Osteoblast (primary cell): ENCODE measurements around the gene TEX53. TPM values are rescaled to one million over a fixed set of nuclear protein-coding genes. Genes with fewer than 3 reads are reported as not detected.

Experiments
- DNase-seq: peaks from one replicate; pipeline ENCODE4 v3.0.0; 2011; ENCODE audit warnings: low spot score, mixed read lengths; ENCODE audit not compliant: insufficient read length; ENCODE audit errors: missing footprints
- H2AFZ ChIP-seq: 2 replicates; pipeline ENCODE4 v1.6.0; 2011; ENCODE audit warnings: mild to moderate bottlenecking, low read length
- H3K27ac ChIP-seq: 2 replicates; pipeline ENCODE4 v1.5.1; 2011; ENCODE audit warnings: mild to moderate bottlenecking, low read depth, low read length, moderate library complexity
- H3K27me3 ChIP-seq: 2 replicates; pipeline ENCODE4 v1.6.0; 2012; ENCODE audit warnings: mild to moderate bottlenecking, control low read depth, inconsistent platforms, low read length, moderate library complexity; ENCODE audit not compliant: insufficient read depth
- H3K36me3 ChIP-seq: 2 replicates; pipeline ENCODE4 v1.5.1; 2011; ENCODE audit warnings: mild to moderate bottlenecking, low read length, control low read depth, moderate library complexity; ENCODE audit not compliant: insufficient read depth
- H3K4me1 ChIP-seq: 2 replicates; pipeline ENCODE4 v1.5.1; 2011; ENCODE audit warnings: mild to moderate bottlenecking, low read length, control low read depth, moderate library complexity; ENCODE audit not compliant: insufficient read depth
- H3K4me2 ChIP-seq: 2 replicates; pipeline ENCODE4 v1.6.0; 2011; ENCODE audit warnings: mild to moderate bottlenecking, low read length; ENCODE audit not compliant: insufficient read depth
- H3K4me3 ChIP-seq: fragments of 200-600 bp; sonication (generic); 3 replicates; pipeline ENCODE4 v1.5.1; 2012; ENCODE audit warnings: mild to moderate bottlenecking, low read length, inconsistent platforms; ENCODE audit not compliant: insufficient read depth
- H3K79me2 ChIP-seq: 2 replicates; pipeline ENCODE4 v1.6.0; 2012; ENCODE audit warnings: mild to moderate bottlenecking, low read length, control low read depth, inconsistent platforms; ENCODE audit not compliant: insufficient read depth
- H3K9me3 ChIP-seq: 2 replicates; pipeline ENCODE4 v1.5.1; 2011; ENCODE audit warnings: low read depth, low read length, control low read depth
- H4K20me1 ChIP-seq: 2 replicates; pipeline ENCODE4 v1.6.0; 2012; ENCODE audit warnings: mild to moderate bottlenecking, low read length, control low read depth; ENCODE audit not compliant: insufficient read depth
- total RNA-seq: library from RNA; depleted of rRNA; stranded (reverse); fragments of >200 nt; gene quantifications from 2 replicates; pipeline ENCODE4 v1.2.3, GENCODE V29; 2012
- TF ChIP-seq, protein P1 (sequence below): IDR thresholded peaks from 2 replicates; pipeline ENCODE4 v1.5.1; 2011; ENCODE audit warnings: mild to moderate bottlenecking, low read depth, low read length, moderate library complexity; ENCODE audit errors: extremely low read depth

TEX53 gene
- total RNA-seq, 1 donor = not detected

- TF ChIP-seq, protein P1, sequence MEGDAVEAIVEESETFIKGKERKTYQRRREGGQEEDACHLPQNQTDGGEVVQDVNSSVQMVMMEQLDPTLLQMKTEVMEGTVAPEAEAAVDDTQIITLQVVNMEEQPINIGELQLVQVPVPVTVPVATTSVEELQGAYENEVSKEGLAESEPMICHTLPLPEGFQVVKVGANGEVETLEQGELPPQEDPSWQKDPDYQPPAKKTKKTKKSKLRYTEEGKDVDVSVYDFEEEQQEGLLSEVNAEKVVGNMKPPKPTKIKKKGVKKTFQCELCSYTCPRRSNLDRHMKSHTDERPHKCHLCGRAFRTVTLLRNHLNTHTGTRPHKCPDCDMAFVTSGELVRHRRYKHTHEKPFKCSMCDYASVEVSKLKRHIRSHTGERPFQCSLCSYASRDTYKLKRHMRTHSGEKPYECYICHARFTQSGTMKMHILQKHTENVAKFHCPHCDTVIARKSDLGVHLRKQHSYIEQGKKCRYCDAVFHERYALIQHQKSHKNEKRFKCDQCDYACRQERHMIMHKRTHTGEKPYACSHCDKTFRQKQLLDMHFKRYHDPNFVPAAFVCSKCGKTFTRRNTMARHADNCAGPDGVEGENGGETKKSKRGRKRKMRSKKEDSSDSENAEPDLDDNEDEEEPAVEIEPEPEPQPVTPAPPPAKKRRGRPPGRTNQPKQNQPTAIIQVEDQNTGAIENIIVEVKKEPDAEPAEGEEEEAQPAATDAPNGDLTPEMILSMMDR = no peak
- Histone ChIP-seq H3K36me3 (no peaks in the 10 kb centered on the region), H3K79me2 (no peaks in the 10 kb centered on the region), H3K27me3 (no peaks in the 10 kb centered on the region), H3K9me3 (no peaks in the 10 kb centered on the region), H3K4me2 (no peak overlapping the region), H3K4me3 (no peak overlapping the region), H3K4me1 (peaks cover 36% of the 10 kb centered on the region), H4K20me1 (no peaks in the 10 kb centered on the region), H3K27ac (no peak overlapping the region), H2AFZ (no peak overlapping the region)
- DNase-seq = no peak
Observed at GRCh38 chr9:114693248-114693855, 35.7 kb upstream of the TEX53 start.

DNA sequence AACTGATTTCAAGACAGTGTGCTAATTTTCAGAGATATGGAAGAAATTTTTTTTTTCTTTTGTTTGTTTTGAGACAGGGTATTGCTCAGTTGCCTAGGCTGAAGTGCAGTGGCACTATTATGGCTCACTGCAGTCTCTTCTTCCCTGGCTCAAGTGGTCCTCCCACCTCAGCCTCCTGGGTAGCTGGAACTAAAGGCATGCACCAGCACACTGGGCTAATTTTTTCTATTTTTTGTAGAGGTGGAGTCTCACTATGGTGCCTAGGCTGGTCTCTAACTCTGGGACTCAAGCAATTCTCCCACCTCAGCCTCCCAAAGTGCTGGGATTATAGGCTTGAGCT, 34.3 kb upstream of the TEX53 start:
- no peaks in the 10 kb centered on the region for H3K27me3 ChIP-seq
- H3K4me1 ChIP-seq = peaks cover 31% of the 10 kb centered on the region
- TF ChIP-seq, protein P1 = no peak
- no peaks in the 10 kb centered on the region for H4K20me1 ChIP-seq
- no peak overlapping the region for H3K4me3 ChIP-seq
- H3K4me2 ChIP-seq = peak overlapping the region; percentile 74
- no peaks in the 10 kb centered on the region for H3K79me2 ChIP-seq
- no peak for DNase-seq
- no peak overlapping the region for H3K27ac ChIP-seq
- no peak overlapping the region for H2AFZ ChIP-seq
- H3K9me3 ChIP-seq = no peaks in the 10 kb centered on the region
- no peaks in the 10 kb centered on the region for H3K36me3 ChIP-seq

GRCh38 chr9:114691046-114691955, 33.7 kb upstream of the TEX53 start:
- Histone ChIP-seq H3K4me3 (peak overlapping the region; percentile 41), H3K27ac (peak overlapping the region; percentile 74), H4K20me1 (no peaks in the 10 kb centered on the region), H3K9me3 (no peaks in the 10 kb centered on the region), H3K4me2 (peak overlapping the region; percentile 74), H3K79me2 (no peaks in the 10 kb centered on the region), H2AFZ (peak overlapping the region; percentile 72), H3K4me1 (peaks cover 31% of the 10 kb centered on the region), H3K36me3 (no peaks in the 10 kb centered on the region), H3K27me3 (no peaks in the 10 kb centered on the region)
- TF ChIP-seq, protein P1 = no peak
- DNase-seq = peak; percentile 76

DNA sequence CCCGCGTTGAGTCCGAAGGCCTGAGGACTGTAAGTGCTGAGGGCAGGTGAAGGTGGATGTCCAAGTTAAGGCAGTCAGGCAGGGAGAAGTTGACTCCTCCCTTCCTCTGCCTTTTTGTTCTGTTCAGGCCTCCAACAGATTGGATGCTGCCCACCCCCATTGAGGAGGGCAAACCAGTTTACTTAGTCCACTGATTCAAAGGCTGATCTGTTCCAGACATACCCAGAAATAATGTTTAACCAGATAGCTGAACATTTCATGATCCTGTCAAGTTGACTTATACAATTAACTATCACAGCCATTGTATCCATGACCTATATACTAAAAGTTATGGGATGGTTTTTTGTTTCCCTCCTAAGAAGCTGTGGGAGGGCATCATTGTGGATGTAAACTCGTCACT, 32.7 kb upstream of the TEX53 start:
- H2AFZ ChIP-seq = no peak overlapping the region
- H3K4me2 ChIP-seq = peak overlapping the region; percentile 74
- peak overlapping the region; percentile 74 for H3K27ac ChIP-seq
- no peaks in the 10 kb centered on the region for H3K79me2 ChIP-seq
- H3K27me3 ChIP-seq = no peaks in the 10 kb centered on the region
- DNase-seq = no peak
- H3K4me3 ChIP-seq = no peak overlapping the region
- no peaks in the 10 kb centered on the region for H3K9me3 ChIP-seq
- H3K4me1 ChIP-seq = peaks cover 31% of the 10 kb centered on the region
- no peaks in the 10 kb centered on the region for H4K20me1 ChIP-seq
- TF ChIP-seq, protein P1 = no peak
- H3K36me3 ChIP-seq = no peaks in the 10 kb centered on the region
